IPS-NIHi7 (cell line): Measurements from ENCODE around the gene BRAF.
A peak's percentile ranks its signal among the peaks of the same experiment; 100 is the strongest.
"Not testable (repeated sequence)": the region's sequence is repeated elsewhere in the genome, so short reads cannot be mapped to it uniquely, and the experiment has no call there.

Source experiments
- DNase-seq: peaks from one replicate; pipeline ENCODE4 v3.0.0; 2012; ENCODE audit warnings: mixed read lengths; ENCODE audit errors: extremely low spot score

The BRAF gene

GRCh38 chr7:140924821-140925421 is at the start of gene BRAF:
TSS of gene BRAF (minus strand) at chr7:140924929. CDS start at chr7:140924703, 226 bp downstream.
- peak; percentile 91 for DNase-seq

GRCh38 chr7:140972876-140973829 is 48.4 kb upstream of the BRAF start:
- DNase-seq, result no peak

- DNase-seq, result no peak
These were observed 47.6 kb upstream of the BRAF start for GRCh38 chr7:140972344-140972743.

GRCh38 chr7:140967438-140967837 is 42.7 kb upstream of the BRAF start:
- no peak for DNase-seq

- DNase-seq, result no peak
These were observed 42.0 kb upstream of the BRAF start for GRCh38 chr7:140966561-140967233.

- no peak for DNase-seq
These were observed 36.4 kb upstream of the BRAF start for GRCh38 chr7:140961117-140961516.

GRCh38 chr7:140956997-140957396 is 32.3 kb upstream of the BRAF start:
- DNase-seq, result not testable (repeated sequence)

GRCh38 chr7:140945940-140946339 is 21.2 kb upstream of the BRAF start:
- DNase-seq, result no peak

GRCh38 chr7:140942242-140942641 is 17.5 kb upstream of the BRAF start:
- not testable (repeated sequence) for DNase-seq

- no peak for DNase-seq
These were observed 16.2 kb upstream of the BRAF start for GRCh38 chr7:140940898-140941297.

GRCh38 chr7:140937702-140938264 is 13.1 kb upstream of the BRAF start:
- DNase-seq, result no peak

GRCh38 chr7:140928491-140929309 is 4.0 kb upstream of the BRAF start:
- no peak for DNase-seq

GRCh38 chr7:140927945-140928344 is 3.2 kb upstream of the BRAF start:
- not testable (repeated sequence) for DNase-seq

GRCh38 chr7:140927351-140927750 is 2.6 kb upstream of the BRAF start:
- no peak for DNase-seq

GRCh38 chr7:140926021-140926817 is 1.5 kb upstream of the BRAF start:
- DNase-seq, result no peak

- DNase-seq, result peak; percentile 84
These were observed 509 bp downstream of the BRAF start for GRCh38 chr7:140924019-140924820.

- peak; percentile 13 for DNase-seq
These were observed 1.2 kb downstream of the BRAF start for GRCh38 chr7:140923358-140924006.

- no peak for DNase-seq
These were observed 1.9 kb downstream of the BRAF start for GRCh38 chr7:140922741-140923345.

GRCh38 chr7:140920745-140921144 is 4.0 kb downstream of the BRAF start:
- no peak for DNase-seq
